PC-3 (cell line): ENCODE results near the gene SAPCD2.

Experiments
- CTCF ChIP-seq: fragments of 300-600 bp; sonication (generic); conservative IDR thresholded peaks from 2 replicates; pipeline ENCODE4 v1.5.1; 2017; ENCODE audit warnings: antibody characterized with exemption, low read depth, mild to moderate bottlenecking, low read length
- EZH2 ChIP-seq: fragments of 300-600 bp; sonication (generic); IDR thresholded peaks from one replicate; pipeline ENCODE4 v1.6.1; 2017; ENCODE audit warnings: antibody characterized with exemption, mild to moderate bottlenecking, low read length; ENCODE audit not compliant: unreplicated experiment

- TF ChIP-seq EZH2 (no peak), CTCF (no peak)
These were observed 53.3 kb downstream of the SAPCD2 start for GRCh38 chr9:137017071-137017470.
